Measurements from ENCODE around the gene UCK1.
A peak's percentile ranks its signal among the peaks of the same experiment; 100 is the strongest.

UCK1 gene

DNA sequence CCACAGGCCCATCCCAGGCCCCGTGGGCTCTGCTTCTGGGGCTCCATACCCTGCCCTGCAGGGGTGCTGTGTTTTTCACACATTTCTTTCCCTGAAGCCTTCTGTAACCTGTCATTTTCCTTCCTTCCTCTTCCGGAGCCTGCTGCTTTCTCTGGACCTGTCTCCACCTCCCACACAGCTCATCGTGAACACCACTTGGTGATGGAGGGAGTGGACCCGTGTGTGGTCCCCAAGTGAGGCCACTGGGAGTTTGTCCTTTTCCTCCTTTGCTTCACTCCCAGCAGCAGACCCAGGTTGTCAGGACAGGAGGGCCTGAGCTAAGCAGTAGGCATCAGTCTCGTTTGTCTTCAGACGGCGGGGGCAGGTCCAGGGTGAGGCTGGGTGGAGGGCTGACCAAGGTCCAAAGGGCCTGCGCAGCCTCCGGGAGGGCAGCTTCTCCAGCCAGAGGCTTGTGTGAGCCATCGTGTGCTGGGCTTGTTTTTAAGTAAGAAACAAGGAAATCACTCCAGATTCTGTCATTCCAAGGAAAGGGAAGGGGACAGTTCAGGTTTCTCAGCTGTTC, 34.1 kb downstream of the UCK1 start:
- DNase-seq (ENCODE audit: low read depth in 3 of 3, low spot score in 1 of 3) = no peak

GRCh38 chr9:131495785-131496184, 35.3 kb downstream of the UCK1 start:
- DNase-seq (ENCODE audit: low read depth in 3 of 3, low spot score in 1 of 3) = no peak

DNA sequence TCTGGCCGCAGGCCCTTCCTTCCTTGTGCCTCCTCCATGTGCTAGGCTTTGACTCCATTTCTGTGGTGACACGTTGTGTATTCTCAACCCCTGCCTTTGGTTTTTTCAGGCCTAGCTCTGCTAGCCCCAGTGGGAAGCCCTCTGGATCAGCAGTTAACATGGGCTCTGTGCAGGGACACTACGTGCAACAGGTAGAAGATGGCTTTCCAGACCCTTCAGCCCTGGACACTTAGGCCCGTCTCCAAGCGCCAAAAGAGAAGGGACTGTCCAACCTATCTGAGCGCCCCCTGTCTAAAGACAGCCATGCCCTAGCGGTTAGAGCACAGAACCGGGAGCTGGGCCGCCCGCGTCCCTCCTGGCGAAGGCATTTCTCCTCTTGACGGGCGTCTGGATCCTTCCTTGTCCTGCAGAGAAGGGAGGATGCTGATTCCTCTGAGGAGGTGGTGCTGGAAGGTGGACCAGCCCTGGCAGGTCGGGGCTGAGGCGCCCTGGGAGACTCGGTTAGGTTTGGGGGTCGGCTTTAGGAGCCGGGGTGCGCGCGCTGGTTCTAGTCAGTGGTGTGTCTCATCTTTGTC, 36.7 kb downstream of the UCK1 start:
- DNase-seq (ENCODE audit: low read depth in 3 of 3, low spot score in 1 of 3) = no peak

- no peak for DNase-seq (ENCODE audit: low read depth in 3 of 3, low spot score in 1 of 3)
Observed at GRCh38 chr9:131492070-131492469, 39.0 kb downstream of the UCK1 start.

GRCh38 chr9:131491001-131491710, 39.9 kb downstream of the UCK1 start:
- DNase-seq (ENCODE audit: low read depth in 3 of 3, low spot score in 1 of 3) = no peak

DNA sequence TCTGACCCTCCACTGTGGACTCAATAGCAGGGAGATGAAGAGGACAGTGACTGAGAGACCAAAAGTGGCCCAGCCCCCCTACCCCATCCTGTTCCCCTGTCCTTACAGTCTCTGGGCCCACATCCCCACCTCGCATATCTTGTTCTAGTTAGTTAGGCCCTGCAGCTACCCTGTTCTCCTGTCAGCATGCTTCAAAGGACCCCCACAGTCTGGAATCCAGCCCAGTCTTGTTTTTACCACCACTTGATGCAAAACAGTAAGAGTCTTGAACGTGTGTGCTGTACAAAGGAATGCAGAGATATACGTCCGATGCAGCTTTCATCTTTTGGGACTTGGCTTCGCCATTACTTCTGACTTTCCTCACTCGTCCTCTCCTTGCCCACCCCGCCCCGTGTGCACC, 40.5 kb downstream of the UCK1 start:
- DNase-seq (ENCODE audit: low read depth in 3 of 3, low spot score in 1 of 3) = no peak

- DNase-seq (ENCODE audit: low read depth in 3 of 3, low spot score in 1 of 3) = no peak
Observed at GRCh38 chr9:131487621-131488031, 43.4 kb downstream of the UCK1 start.

DNA sequence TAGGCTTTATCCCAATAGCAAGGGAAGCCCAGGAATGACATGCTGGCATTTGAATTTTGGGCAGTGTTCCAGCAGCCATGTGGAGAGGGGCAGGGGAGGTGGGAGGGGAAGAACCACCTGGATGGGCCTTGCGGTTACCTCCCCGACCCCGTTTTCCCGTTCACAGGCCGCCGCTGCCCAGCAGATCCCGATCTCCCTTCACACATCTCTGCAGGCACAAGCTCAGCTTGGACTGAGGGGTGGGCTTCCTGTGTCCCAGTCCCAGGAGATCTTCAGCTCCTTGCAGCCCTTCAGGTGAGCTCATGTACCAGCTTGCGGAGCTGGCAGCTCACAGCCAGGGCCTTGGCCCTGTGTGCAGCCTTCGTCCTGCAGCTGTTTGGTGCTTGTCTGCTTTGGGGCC, 44.1 kb downstream of the UCK1 start:
- no peak for DNase-seq (ENCODE audit: low read depth in 3 of 3, low spot score in 1 of 3)

GRCh38 chr9:131485728-131486422, 45.2 kb downstream of the UCK1 start:
- no peak for DNase-seq (ENCODE audit: low read depth in 3 of 3, low spot score in 1 of 3)

- no peak for DNase-seq (ENCODE audit: low read depth in 3 of 3, low spot score in 1 of 3)
Observed at GRCh38 chr9:131485206-131485605, 45.9 kb downstream of the UCK1 start.

GRCh38 chr9:131484560-131485185, 46.4 kb downstream of the UCK1 start:
- DNase-seq (ENCODE audit: low read depth in 3 of 3, low spot score in 1 of 3) = no peak

GRCh38 chr9:131484051-131484445, 47.0 kb downstream of the UCK1 start:
- no peak for DNase-seq (ENCODE audit: low read depth in 3 of 3, low spot score in 1 of 3)

DNA sequence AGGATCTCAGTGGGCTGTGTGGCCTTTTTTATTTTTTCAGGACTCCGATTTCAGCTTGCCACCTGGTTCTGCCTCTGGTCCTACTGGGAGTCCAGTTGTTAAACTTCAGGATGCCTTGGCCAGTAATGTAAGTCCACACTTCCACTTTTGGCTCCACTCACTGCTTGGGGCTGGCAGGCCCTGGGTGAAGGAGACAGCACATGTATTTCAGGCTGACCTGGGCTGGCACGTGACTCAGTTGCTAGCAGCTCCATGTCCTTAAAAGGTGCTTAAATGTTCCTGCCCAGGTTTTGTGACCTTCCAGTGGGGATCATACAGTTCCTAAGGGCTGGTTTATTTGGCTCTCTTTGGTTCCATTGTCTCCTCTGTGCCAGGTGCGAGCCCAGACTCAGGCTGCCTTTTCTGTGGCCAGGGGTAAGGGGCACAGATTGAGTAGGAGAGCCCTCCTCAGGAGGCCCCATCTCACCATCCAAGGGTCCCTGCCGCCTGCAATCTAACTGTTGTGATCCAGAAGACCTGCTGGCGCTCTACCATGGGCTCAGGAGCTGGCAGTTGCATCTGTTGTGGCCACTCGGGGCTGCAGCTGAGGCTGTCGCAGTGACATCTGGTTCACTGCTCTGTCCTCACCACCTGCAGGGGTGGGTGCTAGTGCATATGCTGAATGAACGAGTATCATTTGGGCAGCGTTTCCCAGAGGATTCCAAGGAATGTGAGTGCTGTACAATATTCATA, 47.6 kb downstream of the UCK1 start:
- DNase-seq (ENCODE audit: low read depth in 3 of 3, low spot score in 1 of 3) = no peak

DNA sequence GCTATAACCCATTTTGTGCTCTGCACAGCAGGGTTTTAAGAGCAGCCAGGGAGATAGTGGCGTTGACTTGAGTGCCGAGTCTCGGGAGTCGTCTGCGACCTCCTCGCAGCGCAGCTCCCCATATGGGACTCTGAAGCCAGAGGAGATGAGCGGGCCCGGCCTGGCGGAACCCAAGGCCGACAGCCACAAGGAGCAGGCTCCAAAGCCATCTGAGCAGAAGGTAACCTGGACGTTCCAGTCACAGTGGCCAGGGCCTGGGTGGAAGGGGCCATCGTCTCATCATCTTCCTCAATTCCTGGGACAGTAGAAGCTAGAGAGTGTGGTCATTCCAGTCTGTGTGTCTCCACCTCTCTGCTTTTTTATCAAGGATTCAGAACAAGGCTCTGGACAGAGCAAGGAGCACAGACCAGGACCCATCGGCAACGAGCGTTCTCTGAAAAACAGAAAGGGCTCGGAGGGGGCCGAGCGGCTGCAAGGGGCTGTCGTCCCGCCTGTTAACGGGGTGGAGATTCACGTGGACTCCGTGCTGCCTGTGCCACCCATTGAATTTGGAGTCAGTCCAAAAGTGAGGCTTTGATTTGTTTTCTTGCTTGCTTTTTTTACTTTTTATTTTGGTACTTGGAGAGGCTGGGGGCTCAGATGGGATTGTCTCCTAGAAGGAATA, 48.6 kb downstream of the UCK1 start:
- DNase-seq (ENCODE audit: low read depth in 3 of 3, low spot score in 1 of 3) = no peak

DNA sequence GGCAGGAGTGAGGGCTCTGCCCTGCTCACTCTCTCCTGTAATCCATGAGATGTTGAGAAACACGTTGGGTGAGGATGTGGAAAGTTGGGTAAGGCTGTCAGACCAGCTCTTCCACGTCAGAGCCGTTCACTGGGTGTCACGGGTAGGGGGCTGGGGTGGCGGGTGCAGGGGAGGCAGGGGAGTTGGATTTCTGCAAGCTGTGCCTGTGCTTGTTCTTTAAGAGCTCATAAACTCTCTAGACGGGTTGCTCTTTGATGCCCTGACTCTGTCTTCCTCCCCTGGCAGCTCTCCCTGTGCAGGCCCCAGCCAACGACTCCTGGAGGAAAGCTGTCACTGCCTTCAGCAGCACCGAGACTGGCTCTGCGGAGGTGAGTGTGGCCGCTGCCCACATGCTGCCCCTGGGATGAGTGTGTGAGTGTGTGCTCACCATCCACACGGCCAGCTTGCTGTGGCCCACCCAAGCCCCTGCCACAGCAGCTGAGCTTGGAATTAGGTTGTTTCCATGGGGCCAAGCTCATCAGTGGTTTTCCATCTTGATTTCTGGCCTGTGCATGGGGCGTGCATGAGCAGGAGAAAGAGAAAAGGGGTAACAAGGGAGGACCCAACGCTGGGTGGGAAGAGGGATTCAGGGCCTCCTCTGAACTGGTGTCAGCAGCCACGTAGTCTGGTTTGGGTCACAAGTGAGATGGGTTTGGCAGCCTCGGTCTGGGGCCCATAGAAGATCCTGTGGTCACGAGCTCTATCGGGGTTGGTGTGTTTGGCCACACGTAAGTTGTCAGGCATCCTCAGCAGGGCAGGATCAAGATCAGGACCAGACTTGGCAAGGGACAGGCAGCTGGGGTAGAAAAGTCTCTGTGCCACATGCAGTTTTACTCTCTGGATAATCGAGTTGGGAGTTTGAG, 49.4 kb downstream of the UCK1 start:
- DNase-seq (ENCODE audit: low read depth in 3 of 3, low spot score in 1 of 3) = no peak

- no peak for DNase-seq (ENCODE audit: low read depth in 3 of 3, low spot score in 1 of 3)
Observed at GRCh38 chr9:131480258-131480657, 50.8 kb downstream of the UCK1 start.

DNA sequence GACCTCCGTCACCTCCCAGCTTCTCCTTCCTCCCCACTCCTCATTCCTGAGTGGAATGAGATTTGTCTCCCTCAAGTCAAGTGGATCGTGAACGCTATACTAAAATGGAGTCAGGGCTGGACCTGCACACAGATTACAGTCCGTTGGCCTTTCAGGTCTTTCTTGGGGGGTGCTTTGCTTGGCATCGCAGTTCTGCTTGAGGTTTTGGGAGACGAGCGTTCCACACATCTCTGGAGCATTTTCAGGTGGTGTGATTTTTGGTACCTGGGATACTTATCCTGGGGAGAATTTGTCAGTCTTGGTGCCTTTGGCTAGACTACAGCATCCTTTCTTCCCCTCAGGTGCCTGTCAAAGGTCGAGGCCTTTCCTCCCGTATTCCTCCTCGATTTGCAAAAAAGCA, 52.2 kb downstream of the UCK1 start:
- DNase-seq (ENCODE audit: low read depth in 3 of 3, low spot score in 1 of 3) = no peak

DNA sequence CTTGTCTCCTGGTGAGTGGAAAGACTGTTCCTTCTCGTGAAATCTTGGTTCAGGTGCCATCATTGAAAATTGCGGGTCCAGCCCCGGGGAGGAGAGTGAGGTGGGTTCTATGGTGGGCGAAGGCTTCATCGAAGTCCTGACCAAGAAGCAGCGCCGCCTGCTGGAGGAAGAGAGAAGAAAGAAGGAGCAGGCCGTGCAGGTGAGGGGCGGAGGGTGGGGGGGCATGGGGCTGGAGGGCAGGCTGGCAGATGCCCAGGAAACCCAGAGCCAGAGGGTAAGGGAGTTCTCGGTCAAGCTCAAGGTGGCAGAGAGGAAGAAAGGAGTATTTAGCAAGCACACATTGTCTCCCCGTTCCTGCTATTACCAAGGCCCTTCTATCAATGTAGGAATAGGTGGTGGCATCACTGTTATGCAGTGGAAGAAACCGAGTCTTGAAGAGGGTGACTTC, 52.6 kb downstream of the UCK1 start:
- DNase-seq (ENCODE audit: low read depth in 3 of 3, low spot score in 1 of 3) = peak in 2 of 3 donors; percentile 34 to 50

DNA sequence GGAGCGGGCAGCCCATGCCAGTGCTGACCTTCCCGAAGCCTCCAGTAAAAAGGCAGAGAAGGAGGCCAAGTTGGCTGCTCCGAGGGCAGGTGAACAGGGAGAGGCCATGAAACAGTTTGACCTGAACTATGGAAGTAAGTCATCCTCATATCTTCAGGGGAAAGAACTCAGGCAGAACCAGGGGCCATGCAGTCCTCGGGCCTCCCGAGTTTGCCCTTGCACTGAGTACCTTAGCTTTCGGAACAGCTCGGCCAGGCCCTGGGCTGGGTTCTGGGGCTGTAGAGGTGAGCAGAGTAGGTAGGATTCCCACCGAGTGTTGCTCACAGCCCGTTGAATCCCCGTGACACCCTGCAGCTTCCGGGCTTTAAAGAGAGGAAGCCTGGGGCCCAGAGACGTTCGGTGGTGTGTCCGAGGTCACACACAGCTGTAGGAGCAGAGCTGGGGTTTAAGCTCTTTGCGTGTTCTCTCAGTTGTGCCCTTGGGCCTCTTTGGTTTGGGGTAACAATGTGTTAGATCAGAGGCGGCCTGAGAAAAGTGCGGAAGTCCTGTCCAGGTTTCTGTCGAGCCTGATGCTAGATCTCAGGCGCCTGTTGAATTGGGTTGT, 53.1 kb downstream of the UCK1 start:
- no peak for DNase-seq (ENCODE audit: low read depth in 3 of 3, low spot score in 1 of 3)
